HCT116 (cell line): ENCODE measurements around the gene LCP1.

ENCODE experiments used
- EZH2 ChIP-seq: fragments of 200-600 bp; sonication (generic); IDR thresholded peaks from 2 replicates; pipeline ENCODE4 v1.6.1; 2017; ENCODE audit warnings: antibody characterized with exemption, mixed run types
- RAD21 ChIP-seq: IDR thresholded peaks from 2 replicates; pipeline ENCODE4 v1.6.1; 2012; ENCODE audit warnings: low read depth, mild to moderate bottlenecking
- TF ChIP-seq, protein P1 (sequence below), 3 experiments: fragments of 200-600 bp in 1 of 3; sonication (generic) in 1 of 3; IDR thresholded peaks in 2 of 3; conservative IDR thresholded peaks in 1 of 3; 2 replicates each; pipeline ENCODE4 v1.5.1; 2012 to 2017; ENCODE audit warnings: low read depth in 2 of 3, low read length in 2 of 3, antibody characterized with exemption in 1 of 3, borderline replicate concordance in 1 of 3, control low read depth in 1 of 3, mild to moderate bottlenecking in 1 of 3, mixed read lengths in 1 of 3, mixed run types in 1 of 3, moderate library complexity in 1 of 3; ENCODE audit not compliant: insufficient read depth in 1 of 3

DNA sequence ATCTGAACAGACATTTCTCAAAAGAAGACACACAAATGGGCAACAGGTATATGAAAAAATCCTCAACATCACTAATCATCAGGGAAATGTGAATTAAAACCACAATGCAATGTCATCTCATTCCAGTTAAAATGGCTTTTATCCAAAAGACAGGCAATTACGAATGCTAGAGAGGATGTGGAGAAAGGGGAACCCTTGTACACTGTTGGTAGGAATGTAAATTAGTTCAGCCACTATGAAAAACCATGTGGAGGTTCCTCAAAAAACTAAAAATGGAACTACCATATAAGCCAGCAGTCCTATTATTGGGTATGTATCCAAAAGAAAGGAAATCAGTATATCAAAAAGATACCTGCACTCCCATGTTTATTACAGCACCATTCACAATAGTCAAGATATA lies 104.7 kb downstream of the LCP1 start:
- TF ChIP-seq, protein P1, sequence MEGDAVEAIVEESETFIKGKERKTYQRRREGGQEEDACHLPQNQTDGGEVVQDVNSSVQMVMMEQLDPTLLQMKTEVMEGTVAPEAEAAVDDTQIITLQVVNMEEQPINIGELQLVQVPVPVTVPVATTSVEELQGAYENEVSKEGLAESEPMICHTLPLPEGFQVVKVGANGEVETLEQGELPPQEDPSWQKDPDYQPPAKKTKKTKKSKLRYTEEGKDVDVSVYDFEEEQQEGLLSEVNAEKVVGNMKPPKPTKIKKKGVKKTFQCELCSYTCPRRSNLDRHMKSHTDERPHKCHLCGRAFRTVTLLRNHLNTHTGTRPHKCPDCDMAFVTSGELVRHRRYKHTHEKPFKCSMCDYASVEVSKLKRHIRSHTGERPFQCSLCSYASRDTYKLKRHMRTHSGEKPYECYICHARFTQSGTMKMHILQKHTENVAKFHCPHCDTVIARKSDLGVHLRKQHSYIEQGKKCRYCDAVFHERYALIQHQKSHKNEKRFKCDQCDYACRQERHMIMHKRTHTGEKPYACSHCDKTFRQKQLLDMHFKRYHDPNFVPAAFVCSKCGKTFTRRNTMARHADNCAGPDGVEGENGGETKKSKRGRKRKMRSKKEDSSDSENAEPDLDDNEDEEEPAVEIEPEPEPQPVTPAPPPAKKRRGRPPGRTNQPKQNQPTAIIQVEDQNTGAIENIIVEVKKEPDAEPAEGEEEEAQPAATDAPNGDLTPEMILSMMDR (IDR thresholded peaks at IDR 0.05 in 2 of 3, conservative IDR thresholded peaks at IDR 0.05 in 1 of 3; ENCODE audit: borderline replicate concordance in 1 of 3, insufficient read depth in 1 of 3, low read depth in 2 of 3, low read length in 2 of 3) = no peak
- TF ChIP-seq RAD21 (no peak), EZH2 (no peak)
